NOMO-1 treated with dmso at 0.1 percent for 144 hours (cell line): ENCODE data around the gene TTBK2.
"Not testable (repeated sequence)": the region's sequence is repeated elsewhere in the genome, so short reads cannot be mapped to it uniquely, and the experiment has no call there.

ENCODE experiments used
- DNase-seq: peaks from one replicate; lab custom pipeline; 2025; ENCODE audit not compliant: unreplicated experiment; lab: John Stamatoyannopoulos, UW

Gene TTBK2

GRCh38 chr15:42911058-42911592 is 9.5 kb downstream of the TTBK2 start:
- no peak for DNase-seq

- DNase-seq, result no peak
Measured at GRCh38 chr15:42908538-42908937, 12.0 kb downstream of the TTBK2 start.

- no peak for DNase-seq
Measured at GRCh38 chr15:42903388-42904324, 16.9 kb downstream of the TTBK2 start.

- not testable (repeated sequence) for DNase-seq
Measured at GRCh38 chr15:42893911-42894310, 26.7 kb downstream of the TTBK2 start.

GRCh38 chr15:42891569-42891968 is 29.0 kb downstream of the TTBK2 start:
- no peak for DNase-seq

GRCh38 chr15:42890161-42890913 is 30.2 kb downstream of the TTBK2 start:
- no peak for DNase-seq

- not testable (repeated sequence) for DNase-seq
Measured at GRCh38 chr15:42887384-42887783, 33.2 kb downstream of the TTBK2 start.

- no peak for DNase-seq
Measured at GRCh38 chr15:42880121-42880520, 40.5 kb downstream of the TTBK2 start.

GRCh38 chr15:42879443-42879842 is 41.1 kb downstream of the TTBK2 start:
- DNase-seq, result no peak

GRCh38 chr15:42876224-42876623 is 44.4 kb downstream of the TTBK2 start:
- DNase-seq, result no peak

- no peak for DNase-seq
Measured at GRCh38 chr15:42868683-42869082, 51.9 kb downstream of the TTBK2 start.

- no peak for DNase-seq
Measured at GRCh38 chr15:42863572-42864239, 56.9 kb downstream of the TTBK2 start.

GRCh38 chr15:42858999-42859789 is 61.4 kb downstream of the TTBK2 start:
- no peak for DNase-seq

- no peak for DNase-seq
Measured at GRCh38 chr15:42858540-42858939, 62.0 kb downstream of the TTBK2 start.

GRCh38 chr15:42854576-42854975 is 66.0 kb downstream of the TTBK2 start:
- DNase-seq, result no peak

GRCh38 chr15:42849836-42850235 is 70.7 kb downstream of the TTBK2 start:
- DNase-seq, result no peak

- no peak for DNase-seq
Measured at GRCh38 chr15:42848846-42849245, 71.7 kb downstream of the TTBK2 start.

- DNase-seq, result no peak
Measured at GRCh38 chr15:42846647-42847046, 73.9 kb downstream of the TTBK2 start.

GRCh38 chr15:42845581-42845980 is 75.0 kb downstream of the TTBK2 start:
- DNase-seq, result no peak

GRCh38 chr15:42843699-42844098 is 76.9 kb downstream of the TTBK2 start:
- no peak for DNase-seq
